ENCODE data around the gene RPS15. TPM values are rescaled to one million over a fixed set of nuclear protein-coding genes. Genes with fewer than 3 reads are reported as not detected.
A peak's percentile ranks its signal among the peaks of the same experiment; 100 is the strongest.
"Not testable (repeated sequence)": the region's sequence is repeated elsewhere in the genome, so short reads cannot be mapped to it uniquely, and the experiment has no call there.

RPS15 gene
- polyA plus RNA-seq, 1 donor from 2014 or later, result 3,226 TPM

GRCh38 chr19:1468821-1469254, 30.6 kb downstream of the RPS15 start:
- Mint-ChIP-seq H3K27ac (no peak overlapping the region), H3K4me3 (peak overlapping the region in 3 of 4 donors; percentile 12 to 70 (median 21)), H3K9me3 (no peaks in the 10 kb centered on the region), H3K4me1 (peaks cover 0 to 8% (median 5%) of the 10 kb centered on the region in 3 donors), H3K36me3 (peaks cover 3% of the 10 kb centered on the region), H3K27me3 (peaks cover 10% of the 10 kb centered on the region)

- Mint-ChIP-seq H3K9me3 (no peaks in the 10 kb centered on the region), H3K27ac (no peak overlapping the region), H3K27me3 (peaks cover 8% of the 10 kb centered on the region), H3K4me3 (peak overlapping the region in 2 of 4 donors; percentile 35 to 70), H3K36me3 (peaks cover 3% of the 10 kb centered on the region), H3K4me1 (peaks cover 0 to 8% (median 5%) of the 10 kb centered on the region in 3 donors)
Measured at GRCh38 chr19:1469255-1470054, 31.3 kb downstream of the RPS15 start.

GRCh38 chr19:1470055-1470304, 31.8 kb downstream of the RPS15 start:
- Mint-ChIP-seq H3K4me1 (peaks cover 0 to 8% (median 5%) of the 10 kb centered on the region in 3 donors), H3K4me3 (peak overlapping the region; percentile 35 to 84 (median 74)), H3K27ac (no peak overlapping the region), H3K36me3 (peaks cover 3% of the 10 kb centered on the region), H3K9me3 (no peaks in the 10 kb centered on the region), H3K27me3 (peaks cover 7% of the 10 kb centered on the region)

GRCh38 chr19:1470305-1471009, 32.3 kb downstream of the RPS15 start:
- Mint-ChIP-seq H3K27ac (no peak overlapping the region), H3K4me1 (peaks cover 0 to 8% (median 5%) of the 10 kb centered on the region in 3 donors), H3K27me3 (peaks cover 6% of the 10 kb centered on the region)

GRCh38 chr19:1471010-1471514, 32.9 kb downstream of the RPS15 start:
- H3K4me3 Mint-ChIP-seq, result peak overlapping the region; percentile 63 to 92 (median 78)
- H3K27ac Mint-ChIP-seq, result peak overlapping the region in 1 of 3 donors; percentile 72
- peaks cover 0 to 8% (median 5%) of the 10 kb centered on the region in 3 donors for H3K4me1 Mint-ChIP-seq
- H3K27me3 Mint-ChIP-seq, result peaks cover 6% of the 10 kb centered on the region
- no peaks in the 10 kb centered on the region for H3K9me3 Mint-ChIP-seq
- peaks cover 3% of the 10 kb centered on the region for H3K36me3 Mint-ChIP-seq

More at GRCh38 chr19:1470305-1471009, 32.3 kb downstream of the RPS15 start:
- Mint-ChIP-seq H3K9me3 (no peaks in the 10 kb centered on the region), H3K36me3 (peaks cover 3% of the 10 kb centered on the region), H3K4me3 (peak overlapping the region; percentile 63 to 86 (median 77))

GRCh38 chr19:1471515-1472160, 33.4 kb downstream of the RPS15 start:
- peak overlapping the region in 1 of 3 donors; percentile 72 for H3K27ac Mint-ChIP-seq
- H3K27me3 Mint-ChIP-seq, result peaks cover 6% of the 10 kb centered on the region
- H3K4me1 Mint-ChIP-seq, result peaks cover 0 to 8% (median 5%) of the 10 kb centered on the region in 3 donors
- H3K36me3 Mint-ChIP-seq, result peaks cover 3% of the 10 kb centered on the region
- peak overlapping the region; percentile 63 to 92 (median 74) for H3K4me3 Mint-ChIP-seq
- H3K9me3 Mint-ChIP-seq, result no peaks in the 10 kb centered on the region

- H3K27ac Mint-ChIP-seq, result peak overlapping the region in 2 of 3 donors; percentile 64 to 71
- H3K9me3 Mint-ChIP-seq, result no peaks in the 10 kb centered on the region
- H3K36me3 Mint-ChIP-seq, result peaks cover 3% of the 10 kb centered on the region
- H3K4me3 Mint-ChIP-seq, result peak overlapping the region in 2 of 4 donors; percentile 52 to 55
- H3K27me3 Mint-ChIP-seq, result peaks cover 6% of the 10 kb centered on the region
- H3K4me1 Mint-ChIP-seq, result peaks cover 0 to 9% (median 8%) of the 10 kb centered on the region in 3 donors
Measured at GRCh38 chr19:1472231-1473084, 34.3 kb downstream of the RPS15 start.

- peaks cover 3% of the 10 kb centered on the region for H3K36me3 Mint-ChIP-seq
- no peaks in the 10 kb centered on the region for H3K9me3 Mint-ChIP-seq
- peak overlapping the region in 1 of 4 donors; percentile 55 for H3K4me3 Mint-ChIP-seq
- peak overlapping the region in 2 of 3 donors; percentile 32 to 71 for H3K27ac Mint-ChIP-seq
- peaks cover 6% of the 10 kb centered on the region for H3K27me3 Mint-ChIP-seq
- peaks cover 0 to 9% (median 9%) of the 10 kb centered on the region in 3 donors for H3K4me1 Mint-ChIP-seq
Measured at GRCh38 chr19:1473085-1473851, 35.1 kb downstream of the RPS15 start.

- H3K36me3 Mint-ChIP-seq, result peaks cover 3% of the 10 kb centered on the region
- no peaks in the 10 kb centered on the region for H3K9me3 Mint-ChIP-seq
- H3K27ac Mint-ChIP-seq, result peak overlapping the region in 1 of 3 donors; percentile 10
- peaks cover 4% of the 10 kb centered on the region for H3K27me3 Mint-ChIP-seq
- peaks cover 4 to 12% (median 12%) of the 10 kb centered on the region in 3 donors for H3K4me1 Mint-ChIP-seq
- peak overlapping the region in 1 of 4 donors; percentile 39 for H3K4me3 Mint-ChIP-seq
Measured at GRCh38 chr19:1474011-1474764, 36.0 kb downstream of the RPS15 start.

GRCh38 chr19:1474765-1475351, 36.7 kb downstream of the RPS15 start:
- H3K9me3 Mint-ChIP-seq, result no peaks in the 10 kb centered on the region
- peaks cover 7 to 14% (median 14%) of the 10 kb centered on the region in 3 donors for H3K4me1 Mint-ChIP-seq
- peaks cover 4% of the 10 kb centered on the region for H3K27me3 Mint-ChIP-seq
- peaks cover 3% of the 10 kb centered on the region for H3K36me3 Mint-ChIP-seq
- H3K27ac Mint-ChIP-seq, result peak overlapping the region in 1 of 3 donors; percentile 10
- peak overlapping the region in 1 of 4 donors; percentile 39 for H3K4me3 Mint-ChIP-seq

- H3K4me3 Mint-ChIP-seq, result peak overlapping the region in 1 of 4 donors; percentile 9
- no peaks in the 10 kb centered on the region for H3K9me3 Mint-ChIP-seq
- peaks cover 7 to 14% (median 11%) of the 10 kb centered on the region in 3 donors for H3K4me1 Mint-ChIP-seq
- peaks cover 2% of the 10 kb centered on the region for H3K27me3 Mint-ChIP-seq
- peak overlapping the region in 1 of 3 donors; percentile 87 for H3K27ac Mint-ChIP-seq
- H3K36me3 Mint-ChIP-seq, result peaks cover 3% of the 10 kb centered on the region
Measured at GRCh38 chr19:1475751-1476437, 37.7 kb downstream of the RPS15 start.

GRCh38 chr19:1477056-1477455, 38.9 kb downstream of the RPS15 start:
- not testable (repeated sequence) for H3K27ac Mint-ChIP-seq

More at GRCh38 chr19:1477056-1477455, 38.9 kb downstream of the RPS15 start:
- Mint-ChIP-seq H3K4me1 (peaks cover 7 to 13% (median 9%) of the 10 kb centered on the region in 3 donors), H3K4me3 (peak overlapping the region in 3 of 4 donors; percentile 16 to 80 (median 72))
- H3K27me3 Mint-ChIP-seq, H3K36me3 Mint-ChIP-seq, H3K9me3 Mint-ChIP-seq: not testable (repeated sequence)
